ENCODE results near the gene UBA52. TPM values are rescaled to one million over a fixed set of nuclear protein-coding genes. Genes with fewer than 3 reads are reported as not detected.

Gene UBA52
- total and polyA plus RNA-seq, 2 of the 13 experiments (the other 11 are each of a cell fraction or from before 2014, with no cell fraction given) = 959 to 1,782 TPM

GRCh38 chr19:18571564-18572344 lies at the start of gene UBA52 (continued):
- no peak for TF ChIP-seq ARID3A (IDR thresholded peaks at IDR 0.05; ENCODE audit: low read depth, low read length)
- peak; percentile 94 for TF ChIP-seq GATAD1 (CRISPR knock-in tag; IDR thresholded peaks at IDR 0.05)
- no peak for TF ChIP-seq HIC2 (CRISPR knock-in tag; IDR thresholded peaks at IDR 0.05; ENCODE audit: low read depth)
- TF ChIP-seq SIN3B (IDR thresholded peaks at IDR 0.05; ENCODE audit: low read length) = 0 out of 2 replicates have a peak, but pooled peaks have one; percentile 15
- peak; percentile 93 for TF ChIP-seq SALL1 (CRISPR knock-in tag; IDR thresholded peaks at IDR 0.05)
- TF ChIP-seq ZNF564 (CRISPR knock-in tag; IDR thresholded peaks at IDR 0.05) = peak; percentile 92
- peak; percentile 82 for TF ChIP-seq ZNF547 (CRISPR knock-in tag; IDR thresholded peaks at IDR 0.05)
- TF ChIP-seq ZNF407 (CRISPR knock-in tag; IDR thresholded peaks at IDR 0.05; ENCODE audit: not compliant biosample characterization) = no peak
- TF ChIP-seq DNMT1 (CRISPR knock-in tag; IDR thresholded peaks at IDR 0.05) = no peak
- peak; percentile 81; the same call in 1 of the 2 replicates for TF ChIP-seq ZSCAN21 (CRISPR knock-in tag; IDR thresholded peaks at IDR 0.05; ENCODE audit: borderline replicate concordance)
- peak; percentile 80; the same call in 1 of the 2 replicates for TF ChIP-seq ZNF670 (CRISPR knock-in tag; IDR thresholded peaks at IDR 0.05; ENCODE audit: borderline replicate concordance)
- no peak for TF ChIP-seq ZBTB1 (CRISPR knock-in tag; IDR thresholded peaks at IDR 0.05; ENCODE audit: borderline replicate concordance)
- no peak for TF ChIP-seq ZNF44 (CRISPR knock-in tag; IDR thresholded peaks at IDR 0.05)
- peak; percentile 78 for TF ChIP-seq E2F5 (CRISPR knock-in tag; conservative IDR thresholded peaks at IDR 0.05)
